ENCODE data around the gene RPS6KL1.

- no peak for TF ChIP-seq EZH2 (IDR thresholded peaks at IDR 0.05; ENCODE audit: insufficient read depth, poor library complexity, severe bottlenecking)
- TF ChIP-seq EZH2phosphoT487 (IDR thresholded peaks at IDR 0.05; ENCODE audit: insufficient read depth, low read depth) = no peak
Measured at GRCh38 chr14:74932401-74932901, 9.4 kb upstream of the RPS6KL1 start.
